SW480 (cell line): ENCODE results near the gene FAM83B.
A peak's percentile ranks its signal among the peaks of the same experiment; 100 is the strongest.
"Not testable (repeated sequence)": the region's sequence is repeated elsewhere in the genome, so short reads cannot be mapped to it uniquely, and the experiment has no call there.

Experiments
- DNase-seq: peaks from one replicate; pipeline ENCODE4 v3.0.0-alpha.2; 2016; ENCODE audit warnings: low spot score

Gene FAM83B

GRCh38 chr6:54899442-54899841 lies 52.9 kb downstream of the FAM83B start:
- DNase-seq = no peak

GRCh38 chr6:54899986-54900385 lies 53.4 kb downstream of the FAM83B start:
- DNase-seq = no peak

DNA sequence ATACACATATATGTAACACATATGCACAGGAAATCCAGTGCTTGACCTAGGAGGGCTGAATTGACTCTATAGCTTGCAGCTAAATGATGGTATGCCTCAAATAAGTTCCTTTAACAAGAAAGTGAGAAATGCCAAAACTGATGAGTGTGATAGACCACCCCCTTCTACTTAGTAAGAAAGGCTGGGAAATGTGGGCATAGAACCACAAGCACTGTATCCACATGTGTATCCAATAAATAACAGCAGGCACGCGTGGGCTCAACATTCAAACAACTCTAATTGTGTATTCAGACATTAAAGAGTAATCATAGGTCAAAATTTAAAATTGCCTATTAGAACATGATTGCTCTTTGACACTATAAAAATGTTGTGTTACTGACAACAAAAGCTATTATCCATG lies 54.1 kb downstream of the FAM83B start:
- DNase-seq = no peak

- DNase-seq = no peak
Measured at GRCh38 chr6:54903884-54904283, 57.3 kb downstream of the FAM83B start.

- no peak for DNase-seq
Measured at GRCh38 chr6:54907355-54907754, 60.8 kb downstream of the FAM83B start.

- no peak for DNase-seq
Measured at GRCh38 chr6:54909184-54909583, 62.6 kb downstream of the FAM83B start.

- no peak for DNase-seq
Measured at GRCh38 chr6:54910431-54910884, 63.9 kb downstream of the FAM83B start.

GRCh38 chr6:54910921-54911320 lies 64.3 kb downstream of the FAM83B start:
- no peak for DNase-seq

DNA sequence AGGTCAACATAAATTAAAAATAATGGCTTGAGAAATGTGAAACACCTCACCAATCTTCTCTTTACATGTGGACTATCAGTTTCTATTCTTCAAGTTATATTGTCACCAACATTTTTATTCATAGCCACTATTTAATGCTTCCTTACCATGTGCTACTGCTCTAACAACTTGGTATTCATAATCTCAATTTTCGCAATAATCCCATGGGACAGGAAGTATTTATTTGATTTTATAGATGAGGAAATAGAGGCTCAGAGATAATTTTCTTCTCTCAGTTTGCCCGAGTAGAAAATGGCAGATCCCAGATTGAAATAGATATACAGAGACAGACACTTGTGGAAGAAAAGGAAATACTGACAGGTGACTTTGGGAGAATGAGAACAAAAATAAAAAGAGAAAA lies 66.6 kb downstream of the FAM83B start:
- no peak for DNase-seq

DNA sequence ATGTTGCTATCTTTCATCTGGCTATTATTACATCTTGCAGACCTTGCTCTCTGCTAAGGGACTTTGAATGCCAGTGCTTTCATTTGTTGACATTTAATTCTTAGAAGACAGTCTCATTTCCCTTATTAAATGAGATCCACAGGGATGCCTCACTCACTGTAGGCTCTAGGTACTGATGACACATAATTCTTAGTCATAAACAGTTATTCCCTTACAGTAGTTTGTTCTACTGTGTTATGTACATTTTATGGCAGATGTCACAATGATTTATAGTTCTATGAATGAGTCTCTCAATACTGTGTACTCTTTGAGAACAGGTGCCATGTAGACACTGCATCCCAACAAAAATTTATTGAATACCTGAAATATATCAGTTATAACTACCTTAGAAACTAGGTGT lies 70.3 kb downstream of the FAM83B start:
- peak; percentile 56 for DNase-seq

- no peak for DNase-seq
Measured at GRCh38 chr6:54920628-54921027, 74.1 kb downstream of the FAM83B start.

GRCh38 chr6:54921891-54922290 lies 75.3 kb downstream of the FAM83B start:
- DNase-seq = no peak

GRCh38 chr6:54929245-54929909 lies 82.8 kb downstream of the FAM83B start:
- DNase-seq = no peak

DNA sequence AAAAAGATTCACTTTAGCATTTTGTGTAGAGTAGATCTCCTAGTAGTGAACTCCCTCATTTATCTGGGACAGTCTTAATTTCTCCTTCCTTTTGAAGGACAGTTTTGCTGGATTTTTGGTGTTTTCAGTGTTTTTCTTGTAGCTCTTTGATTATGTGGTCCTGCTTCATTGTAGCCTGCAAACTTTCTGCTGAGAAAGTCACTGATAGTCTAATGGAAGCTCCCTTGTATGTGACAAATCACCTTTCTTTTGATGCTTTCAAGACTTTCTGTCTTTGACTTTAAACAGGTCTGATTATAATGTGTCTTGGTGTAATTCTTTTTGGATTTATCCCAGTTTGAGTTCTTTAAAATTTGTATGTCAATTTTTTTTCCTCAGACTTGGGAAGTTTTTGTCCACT lies 86.1 kb downstream of the FAM83B start:
- no peak for DNase-seq

DNA sequence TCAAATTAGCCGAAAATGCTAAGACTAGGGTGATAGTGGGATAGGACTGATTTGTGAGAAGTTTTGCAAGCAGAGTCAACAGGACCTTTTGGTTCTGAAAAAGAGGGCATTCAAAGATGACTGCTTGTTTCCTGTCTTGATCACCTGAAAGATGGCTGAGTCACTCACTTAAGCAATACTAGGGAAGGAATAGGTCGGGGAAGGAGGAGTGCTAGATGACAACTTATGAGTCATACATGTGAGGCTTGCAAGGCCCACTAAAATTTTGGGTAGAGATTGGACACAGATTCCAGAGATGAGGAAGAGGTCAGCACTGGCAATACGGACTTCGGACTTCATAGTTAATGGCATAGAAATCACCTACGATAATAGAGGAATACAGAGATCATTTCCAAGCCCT lies 89.2 kb downstream of the FAM83B start:
- DNase-seq = peak; percentile 4

DNA sequence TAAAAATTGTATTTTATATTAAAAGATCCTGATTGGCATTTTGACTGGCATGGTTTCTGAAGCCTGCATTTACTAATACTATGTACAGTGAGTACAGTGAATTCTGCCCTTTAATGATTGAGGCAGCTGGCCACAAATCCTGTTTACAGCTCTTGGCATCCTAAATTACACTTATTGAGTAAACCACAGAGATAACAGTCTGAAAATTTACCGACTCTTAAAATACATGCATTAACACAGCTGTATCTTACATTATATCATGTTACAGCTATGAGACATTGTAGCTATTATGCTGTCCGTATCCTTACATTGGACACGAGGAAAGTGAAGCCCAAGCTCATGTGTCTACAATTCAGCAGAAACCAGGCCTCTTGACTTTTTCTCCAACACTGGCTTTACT lies 90.8 kb downstream of the FAM83B start:
- no peak for DNase-seq

DNA sequence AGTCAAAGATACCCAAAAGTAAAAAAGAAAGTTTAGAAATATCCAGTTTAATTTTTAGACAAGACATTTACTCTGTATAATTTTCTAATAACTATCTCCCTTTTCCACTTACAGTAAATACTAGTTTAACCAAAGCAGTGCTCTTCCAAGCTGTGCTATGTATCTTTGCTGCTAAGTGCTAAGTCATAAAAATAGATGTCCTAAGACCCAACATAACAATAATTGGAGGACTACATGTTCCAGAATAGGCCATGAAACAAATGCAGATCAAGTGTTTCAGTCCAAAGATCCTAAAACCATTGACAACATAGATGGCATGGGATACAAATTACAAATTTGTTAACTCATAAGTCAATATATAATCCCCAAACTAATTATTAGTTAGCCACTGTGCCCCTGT lies 111.1 kb downstream of the FAM83B start:
- no peak for DNase-seq

GRCh38 chr6:54958446-54958845 lies 111.9 kb downstream of the FAM83B start:
- DNase-seq = no peak

DNA sequence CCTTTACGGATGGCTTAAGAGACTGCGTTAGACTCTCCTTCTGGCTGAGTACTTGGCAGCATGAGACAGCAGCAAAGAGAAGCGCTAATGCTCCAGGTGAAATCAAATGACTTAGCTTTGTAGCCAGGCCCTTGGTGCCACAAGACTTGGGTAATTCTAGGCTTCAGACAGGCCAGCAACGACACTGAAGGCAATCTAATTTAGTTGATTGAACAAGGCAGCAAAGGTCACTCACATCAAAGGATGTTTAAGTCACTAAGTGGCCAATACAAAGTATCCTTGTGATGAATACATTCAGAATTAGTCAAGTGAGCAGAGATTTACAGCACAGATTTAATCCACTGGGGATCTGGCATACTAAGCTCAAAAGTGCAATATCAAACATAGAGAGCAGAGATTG lies 113.2 kb downstream of the FAM83B start:
- DNase-seq = no peak

GRCh38 chr6:54961372-54961771 lies 114.8 kb downstream of the FAM83B start:
- not testable (repeated sequence) for DNase-seq

DNA sequence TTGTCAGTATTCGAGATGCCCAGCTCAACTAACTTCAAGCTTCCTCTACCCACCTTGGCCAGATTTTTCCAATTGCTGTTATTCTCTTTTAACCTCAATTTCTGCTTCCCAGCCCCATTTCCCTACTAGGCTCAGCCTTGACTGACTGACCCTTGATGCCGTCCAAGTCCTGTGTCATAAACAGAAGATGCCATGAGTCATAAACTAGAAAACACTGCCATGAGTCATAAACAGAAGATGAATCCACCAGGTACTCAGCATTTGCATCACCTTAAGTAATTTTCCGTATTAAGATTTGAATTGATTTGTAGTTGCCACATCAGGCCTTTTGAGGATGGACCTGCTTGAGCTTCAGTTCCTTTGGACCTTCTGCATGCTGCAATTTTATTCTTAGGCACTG lies 123.8 kb downstream of the FAM83B start:
- no peak for DNase-seq

GRCh38 chr6:54971825-54972224 lies 125.3 kb downstream of the FAM83B start:
- DNase-seq = no peak

GRCh38 chr6:54979161-54979560 lies 132.6 kb downstream of the FAM83B start:
- not testable (repeated sequence) for DNase-seq

DNA sequence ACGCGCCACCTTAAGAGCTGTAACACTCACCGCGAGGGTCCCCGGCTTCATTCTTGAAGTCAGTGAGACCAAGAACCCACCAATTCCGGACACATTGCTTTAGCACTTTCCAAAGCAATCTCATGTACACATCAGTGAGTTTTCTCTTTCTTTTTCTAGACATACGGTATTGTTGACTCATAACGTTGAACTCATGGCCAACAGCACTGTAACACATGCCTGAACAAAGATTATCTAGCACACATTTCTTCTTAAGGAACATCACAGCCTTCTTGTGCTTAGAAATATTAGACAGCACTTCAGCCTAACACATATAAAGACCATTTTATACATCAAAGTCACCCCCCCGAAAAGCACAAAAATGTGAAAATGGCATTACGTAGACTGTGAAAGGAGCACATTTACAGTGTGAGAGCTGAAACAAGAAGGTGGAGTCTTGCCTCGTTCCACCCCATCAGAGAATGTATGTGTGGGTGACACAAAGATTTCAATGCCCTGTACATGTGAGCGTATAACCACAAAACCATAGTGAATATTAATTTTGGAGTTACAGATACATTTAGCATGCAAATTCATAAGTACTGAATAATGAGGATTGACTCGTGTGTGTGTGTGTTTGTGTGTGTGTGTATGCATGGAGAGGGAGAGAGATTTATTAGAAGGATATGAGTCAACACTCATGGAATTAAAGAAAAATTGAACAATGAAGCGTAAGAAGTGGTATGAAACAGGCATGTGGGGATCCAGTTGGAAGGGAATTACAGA lies 134.1 kb downstream of the FAM83B start:
- DNase-seq = peak; percentile 69
